C1 segment of cervical spinal cord (tissue), 14 donors: ENCODE data around the gene C3orf18.

ENCODE experiments used
- DNase-seq, 14 donors: peaks; one replicate each; lab custom pipeline; 2025; lab: John Stamatoyannopoulos, UW

The C3orf18 gene

DNA sequence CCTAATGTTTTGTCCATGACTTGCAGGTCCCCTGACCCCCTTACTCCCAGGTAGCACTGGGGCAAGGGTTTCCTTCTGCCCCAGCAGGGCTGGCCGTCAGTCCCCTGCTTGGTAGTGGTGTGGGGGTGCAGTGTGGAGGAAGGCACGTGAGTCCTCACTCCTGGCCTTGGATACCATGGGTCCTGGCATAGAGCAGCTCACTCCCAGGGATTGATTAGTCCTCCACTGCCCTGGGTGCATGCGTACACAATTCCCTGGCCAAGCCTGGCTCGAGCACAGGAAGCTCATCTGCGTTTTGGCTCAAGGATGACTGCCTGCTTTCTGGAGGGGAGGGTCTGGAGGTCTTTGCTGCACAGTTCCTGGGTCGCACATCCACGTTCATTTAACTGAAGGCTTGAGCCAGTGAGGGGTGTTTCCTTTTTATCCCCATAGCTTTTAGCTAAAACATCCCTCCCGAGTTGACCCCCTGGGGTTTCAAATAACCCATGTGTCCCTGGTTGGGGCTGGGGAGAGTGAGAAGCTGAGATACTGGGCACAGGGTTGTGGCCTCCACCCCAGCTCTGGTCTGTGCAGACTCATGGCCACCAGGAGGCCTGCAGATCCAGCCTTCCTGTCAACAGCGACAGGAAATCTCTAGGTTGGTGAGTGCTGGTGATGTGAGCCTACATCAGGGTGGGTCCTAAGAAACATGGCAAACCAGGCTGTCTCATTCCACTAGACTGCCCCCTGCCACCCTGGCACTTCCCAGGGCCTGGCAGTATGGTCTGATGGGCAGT lies 13.3 kb upstream of the C3orf18 start:
- DNase-seq, result no peak

DNA sequence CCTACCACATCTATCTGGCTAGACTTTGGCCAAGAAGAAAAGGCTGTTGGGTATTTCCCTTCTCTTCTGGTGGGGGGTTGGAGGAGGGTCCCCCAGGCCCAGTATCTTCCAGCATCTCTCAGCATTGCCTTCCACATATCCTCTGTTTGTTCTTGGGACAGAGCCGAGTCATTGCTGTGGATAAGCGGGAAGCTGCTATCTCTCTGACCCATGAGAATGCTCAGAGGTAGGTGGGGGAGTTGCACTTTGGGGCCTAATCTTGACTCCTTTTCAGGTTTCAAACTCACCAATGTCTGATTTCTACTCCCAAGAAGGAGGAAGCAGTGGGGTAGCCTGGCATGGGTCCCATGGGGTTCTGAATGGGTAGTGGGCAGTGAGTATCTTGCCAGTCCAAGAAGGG lies 9.8 kb upstream of the C3orf18 start:
- no peak for DNase-seq

DNA sequence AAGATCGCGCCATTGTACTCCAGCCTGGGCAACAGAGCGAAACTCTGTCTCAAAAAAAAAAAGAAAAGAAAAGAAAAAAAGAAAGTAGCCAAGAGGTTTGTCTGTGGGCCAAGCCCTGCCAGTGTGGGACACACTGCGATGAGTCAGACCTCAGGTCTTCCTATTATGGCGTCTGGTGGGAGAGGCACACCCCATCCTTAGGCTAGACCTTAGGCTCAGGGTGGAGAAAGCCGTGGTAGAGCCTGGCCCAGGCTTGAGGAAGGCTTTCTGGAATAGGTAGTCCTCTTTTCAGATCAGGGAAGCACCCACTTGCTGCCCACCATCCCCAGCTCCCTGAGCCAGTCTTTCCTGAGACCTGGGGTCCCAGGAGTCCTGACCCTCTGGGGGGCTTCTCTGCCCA lies 7.8 kb upstream of the C3orf18 start:
- no peak for DNase-seq

DNA sequence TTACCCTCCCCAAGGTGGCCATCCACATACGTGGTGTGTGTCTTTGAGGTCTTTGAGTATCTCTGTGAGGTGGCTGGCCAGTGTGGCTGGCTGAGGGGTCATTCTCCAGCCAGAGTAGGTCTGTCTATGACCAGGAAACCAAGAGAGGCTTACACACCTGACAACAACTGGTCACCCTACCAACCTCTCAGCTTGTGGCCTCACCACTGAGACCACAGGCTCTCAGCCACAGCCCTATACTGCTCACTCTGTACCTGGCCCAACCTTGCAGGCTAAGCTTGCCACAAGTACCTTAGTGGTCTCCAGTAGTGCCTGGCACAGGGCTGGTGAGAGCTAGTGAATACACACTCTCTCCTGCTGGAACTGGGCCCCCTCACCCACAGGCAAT lies 6.9 kb upstream of the C3orf18 start:
- DNase-seq, result no peak

DNA sequence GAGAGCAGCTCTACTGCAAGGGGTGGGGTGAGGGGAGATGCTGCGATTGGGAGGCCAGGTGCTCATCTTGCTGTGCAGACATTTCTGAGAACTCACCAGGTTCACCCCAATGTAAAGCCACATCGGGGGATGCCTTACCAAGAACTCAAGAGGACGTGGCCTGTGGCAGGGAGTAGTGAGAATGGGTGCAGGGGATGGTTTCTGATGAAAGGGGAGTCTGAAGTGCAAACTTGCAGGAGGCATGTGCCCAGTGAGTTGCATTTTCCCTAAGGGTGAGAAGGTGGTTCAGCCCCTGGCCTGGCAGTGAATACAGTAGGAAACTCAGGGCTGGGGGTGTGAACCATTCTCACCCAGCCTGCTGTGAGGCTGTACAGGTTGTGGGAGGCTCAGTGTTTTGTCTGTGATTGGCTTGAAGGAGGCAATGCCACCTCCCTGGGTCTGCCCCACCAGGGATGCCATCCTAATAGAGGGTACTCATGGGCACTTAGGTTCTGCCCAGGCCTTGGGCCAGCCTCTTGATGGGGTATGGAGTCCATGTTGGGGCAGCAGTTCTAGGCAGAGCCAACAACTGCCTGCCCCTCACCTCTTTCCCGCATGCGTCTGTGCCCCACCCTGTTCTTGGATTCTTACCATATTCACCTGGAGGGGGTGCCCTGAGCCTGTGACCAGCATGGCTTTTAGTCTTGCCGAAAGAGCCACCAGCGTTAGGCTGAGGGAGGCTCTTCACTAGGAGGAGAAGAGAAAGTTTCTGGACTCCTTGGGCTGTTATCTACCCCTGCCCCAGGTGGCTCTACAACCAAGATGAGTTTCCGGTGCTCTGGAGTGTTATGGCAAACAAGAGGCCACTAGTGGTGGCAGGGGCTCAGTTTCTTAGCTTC lies 6.3 kb upstream of the C3orf18 start:
- no peak for DNase-seq

DNA sequence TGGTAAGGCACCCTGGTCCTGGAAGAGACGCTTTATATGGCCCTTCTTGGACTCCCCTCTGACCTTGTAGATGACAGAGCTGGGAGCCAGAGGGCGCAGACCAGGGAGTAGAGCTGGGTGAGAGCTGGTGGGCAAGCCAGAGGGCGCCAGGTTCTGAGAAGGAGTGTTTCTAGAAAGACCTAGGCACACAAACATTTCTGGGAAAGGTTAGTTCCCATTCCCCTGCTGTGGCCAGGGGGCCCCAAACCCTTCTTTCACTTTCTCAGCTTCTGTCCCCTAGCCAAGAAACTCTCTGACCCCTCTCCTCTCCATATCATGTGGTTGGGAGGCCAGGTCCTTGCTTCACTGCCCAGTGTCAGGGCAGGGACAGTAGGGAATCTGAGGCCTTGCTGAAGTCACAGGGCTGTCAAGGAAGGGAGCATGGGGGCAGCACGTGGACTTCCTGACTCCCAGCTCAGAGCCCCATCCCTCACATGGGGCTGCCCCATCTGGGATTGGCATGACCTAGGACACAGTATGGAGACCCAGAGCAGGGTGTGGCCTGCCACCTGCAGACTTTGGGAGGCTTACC lies 5.3 kb upstream of the C3orf18 start:
- DNase-seq, result no peak

DNA sequence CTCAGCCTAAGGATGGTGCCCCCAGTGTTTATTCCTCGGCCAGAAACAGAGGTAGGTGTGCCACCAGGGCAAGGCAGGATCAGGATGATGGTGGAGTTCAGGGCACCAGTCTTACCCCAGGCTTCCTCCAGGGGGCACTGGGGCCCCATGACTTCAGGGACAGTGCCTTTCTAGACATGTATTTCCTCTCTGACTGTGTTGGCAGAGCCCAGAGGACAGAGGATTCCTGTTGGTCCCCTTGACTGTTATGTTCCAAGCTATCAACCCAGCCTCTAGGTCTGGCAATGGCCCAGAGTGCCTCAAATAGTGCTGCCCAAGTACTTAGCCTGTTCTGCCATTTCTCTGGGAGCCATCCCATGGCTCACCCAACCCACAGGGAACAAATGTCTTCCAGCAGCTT lies 4.6 kb upstream of the C3orf18 start:
- peak in 12 of 14 donors; percentile 11 to 77 (median 31) for DNase-seq

DNA sequence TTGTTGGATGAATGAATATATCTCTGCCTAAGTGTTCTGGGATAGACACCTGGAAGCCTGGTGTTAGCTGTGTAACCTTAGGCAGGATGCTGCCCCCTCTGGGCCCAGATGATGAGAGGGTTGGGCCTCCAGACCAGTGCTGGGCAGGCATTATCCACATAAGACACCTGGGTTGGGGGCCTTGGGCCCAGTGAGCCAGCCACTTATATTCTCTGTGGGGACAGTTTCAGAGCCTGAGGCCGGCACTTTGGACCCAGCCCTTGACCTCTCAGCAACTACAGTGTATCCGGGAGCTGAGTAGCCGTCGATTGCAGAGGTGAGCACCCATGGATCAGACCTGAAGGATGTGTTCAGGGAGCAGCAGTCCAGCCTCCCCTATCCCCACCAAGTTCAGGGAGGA lies 3.9 kb upstream of the C3orf18 start:
- no peak for DNase-seq

DNA sequence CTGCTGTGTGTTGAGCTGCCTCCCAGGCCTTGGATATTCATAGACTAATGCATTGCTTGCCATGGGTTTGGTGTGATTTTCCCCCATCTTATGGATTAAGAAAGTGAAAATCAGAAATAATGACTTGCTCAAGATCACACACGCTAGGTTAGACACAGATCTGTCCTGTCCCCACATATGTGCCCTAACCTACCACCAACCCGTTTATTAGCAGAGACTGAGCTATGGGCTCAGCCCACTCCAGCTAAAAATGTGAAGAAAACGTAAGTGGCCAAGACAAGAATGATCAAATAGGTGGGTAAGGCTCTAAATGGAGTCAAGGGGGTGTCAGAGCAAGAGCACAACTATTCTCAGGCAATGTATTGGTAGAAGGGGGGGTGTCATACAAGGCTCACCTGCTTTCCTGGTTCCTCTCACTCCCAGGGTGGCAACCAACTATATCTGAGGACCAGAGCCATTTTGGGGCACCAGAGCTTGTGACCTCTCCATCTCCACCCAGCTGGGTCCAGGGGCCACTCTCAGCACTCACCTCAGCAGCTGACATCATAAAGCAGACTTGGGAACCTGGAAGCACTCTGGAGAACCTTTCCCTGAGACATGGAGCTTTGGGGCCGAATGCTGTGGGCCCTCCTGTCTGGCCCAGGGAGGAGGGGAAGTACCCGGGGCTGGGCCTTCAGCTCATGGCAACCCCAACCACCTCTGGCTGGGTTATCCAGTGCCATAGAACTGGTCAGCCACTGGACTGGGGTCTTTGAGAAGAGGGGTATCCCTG lies 3.1 kb upstream of the C3orf18 start:
- no peak for DNase-seq

DNA sequence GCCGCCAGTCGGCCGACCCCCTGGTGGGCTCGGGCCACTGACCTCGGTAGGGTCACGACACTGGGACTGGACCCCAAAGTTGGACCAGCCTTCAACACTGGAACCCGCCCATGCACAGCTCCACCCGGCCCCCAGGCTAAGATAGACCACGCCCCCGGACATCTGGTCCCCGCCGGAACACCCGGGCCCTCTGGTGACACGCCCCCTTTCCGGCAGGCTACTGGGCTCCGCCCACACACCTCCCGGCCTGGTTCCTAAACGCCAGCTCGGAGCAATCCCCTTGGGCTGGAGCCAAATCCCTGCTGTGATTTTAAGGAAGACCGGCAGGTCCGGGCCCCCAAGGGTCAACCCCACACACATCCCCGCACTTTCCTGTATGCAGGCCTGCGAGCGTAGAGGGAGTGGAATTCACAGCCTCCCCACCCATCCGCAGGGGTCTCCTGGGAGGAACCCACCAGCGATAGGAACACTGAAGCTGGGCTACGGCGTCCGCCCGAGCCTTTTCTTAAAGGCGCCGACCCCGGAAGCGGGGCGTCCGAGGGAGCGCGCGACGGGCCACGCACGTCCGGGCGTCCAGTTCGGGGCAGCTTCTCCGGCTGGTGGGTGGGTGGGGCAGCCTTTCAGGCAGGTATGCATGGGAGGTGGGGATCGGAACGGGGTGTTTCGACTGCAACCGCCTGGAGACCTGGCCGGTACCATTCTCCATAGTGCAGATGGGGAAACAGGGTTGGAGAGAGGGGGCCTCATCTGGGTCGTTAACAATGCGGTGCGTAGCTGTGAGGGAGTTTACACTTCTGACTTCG lies 1.6 kb upstream of the C3orf18 start, which contains the start of gene HEMK1:
TSS of gene HEMK1 (plus strand) at position 576 of the 803 bp plus-strand sequence. CDS start 1,583 bp downstream, outside the sequence.
- DNase-seq, result peak; percentile 84 to 99 (median 96)

DNA sequence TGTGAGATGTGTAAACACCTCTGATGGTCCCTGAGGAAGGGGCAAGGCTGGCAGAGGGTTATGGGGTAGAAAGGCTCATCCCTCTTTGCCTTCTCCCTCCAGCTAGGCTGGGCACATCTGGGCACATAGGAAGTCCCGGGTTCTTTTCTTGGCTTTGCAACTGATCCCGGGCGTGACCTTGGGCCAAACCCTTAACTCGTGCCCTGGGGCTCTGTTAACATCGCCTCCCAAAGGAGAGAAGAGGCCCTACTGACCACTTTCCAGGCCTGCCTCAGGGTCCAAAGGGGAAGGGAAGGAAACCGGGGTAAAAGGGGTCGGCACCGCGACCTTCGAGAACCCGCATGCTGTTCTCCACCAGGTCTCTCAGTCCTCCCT lies 549 bp downstream of the C3orf18 start:
- DNase-seq, result peak in 2 of 14 donors; percentile 37 to 60

DNA sequence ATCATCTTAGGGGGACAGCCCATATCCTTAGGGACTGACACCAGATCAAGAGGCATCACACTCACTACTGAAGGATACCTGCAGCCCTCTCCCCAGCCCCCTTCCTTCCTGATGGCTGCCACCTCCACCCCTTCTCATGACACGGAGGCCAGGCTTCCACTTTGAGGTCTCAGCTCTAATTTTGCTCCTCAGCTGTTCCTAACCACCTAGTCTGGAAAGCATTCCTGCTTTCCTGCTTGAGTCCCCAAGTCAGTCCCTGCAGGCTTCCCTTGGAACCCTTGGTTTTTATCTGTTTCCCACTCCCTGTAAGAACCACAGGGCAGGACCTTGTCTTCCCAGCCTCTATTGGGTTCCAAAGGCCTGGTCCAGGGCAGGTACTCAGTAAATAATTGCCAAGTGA lies 3.2 kb downstream of the C3orf18 start:
- no peak for DNase-seq

DNA sequence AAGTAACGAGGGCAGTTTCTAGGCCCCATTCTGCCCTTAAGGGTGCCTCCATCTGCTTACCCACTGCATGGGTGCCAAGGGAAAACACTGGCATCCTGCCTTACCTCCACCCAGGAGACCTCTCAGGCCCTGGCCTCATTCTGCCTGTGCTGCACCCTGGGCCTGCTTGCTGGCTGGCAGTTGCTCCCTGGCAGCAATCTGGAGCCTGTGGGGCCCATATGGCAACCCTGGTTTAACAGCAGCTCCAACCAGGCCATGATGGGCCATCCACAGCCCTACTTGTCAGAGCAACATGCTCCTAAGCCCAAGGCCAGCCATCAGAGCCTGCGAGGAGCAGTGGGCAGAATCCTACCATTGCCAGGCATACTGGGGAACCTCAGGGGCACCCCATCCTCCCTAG lies 3.7 kb downstream of the C3orf18 start:
- DNase-seq, result peak in 4 of 14 donors; percentile 11 to 97 (median 38)

DNA sequence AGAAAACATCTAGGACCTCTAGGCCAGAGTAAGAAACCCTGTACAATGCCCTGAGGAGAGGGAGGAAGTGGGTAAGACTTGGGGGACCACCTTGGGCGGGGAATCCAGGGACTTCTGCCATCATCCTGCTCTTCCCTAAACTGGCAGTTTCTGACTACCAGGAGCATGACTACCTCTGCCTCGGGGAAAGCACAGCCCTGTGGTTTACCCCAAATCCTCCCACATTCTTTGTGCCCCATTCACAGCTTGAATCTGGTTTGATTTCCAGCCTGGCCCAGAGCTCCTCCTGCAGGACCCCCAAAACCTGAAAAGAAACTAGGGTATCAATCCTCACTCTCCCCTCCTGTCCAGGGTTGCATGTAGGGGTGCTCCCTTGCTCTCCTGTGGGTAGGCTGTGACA lies 4.7 kb downstream of the C3orf18 start:
- DNase-seq, result peak in 1 of 14 donors; percentile 12

DNA sequence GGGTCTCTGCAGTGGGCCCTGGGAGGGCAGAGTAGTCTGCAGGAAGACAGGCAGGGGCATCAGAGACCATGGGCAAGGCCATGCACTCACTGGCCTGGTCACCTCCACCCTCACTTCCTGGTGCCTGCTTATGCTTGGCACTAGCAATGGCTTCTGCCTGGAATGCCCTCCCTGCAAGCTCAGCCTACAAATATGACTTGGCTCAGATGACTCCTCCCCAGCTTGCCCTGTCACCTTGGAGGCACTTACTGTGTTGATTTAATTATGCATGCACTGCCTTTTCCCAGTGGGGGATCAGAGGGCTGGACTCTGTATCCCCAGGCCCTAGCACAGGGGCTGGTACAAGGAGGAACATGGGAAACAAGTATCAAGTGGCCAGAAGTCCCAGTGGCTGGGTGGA lies 7.8 kb downstream of the C3orf18 start:
- no peak for DNase-seq

DNA sequence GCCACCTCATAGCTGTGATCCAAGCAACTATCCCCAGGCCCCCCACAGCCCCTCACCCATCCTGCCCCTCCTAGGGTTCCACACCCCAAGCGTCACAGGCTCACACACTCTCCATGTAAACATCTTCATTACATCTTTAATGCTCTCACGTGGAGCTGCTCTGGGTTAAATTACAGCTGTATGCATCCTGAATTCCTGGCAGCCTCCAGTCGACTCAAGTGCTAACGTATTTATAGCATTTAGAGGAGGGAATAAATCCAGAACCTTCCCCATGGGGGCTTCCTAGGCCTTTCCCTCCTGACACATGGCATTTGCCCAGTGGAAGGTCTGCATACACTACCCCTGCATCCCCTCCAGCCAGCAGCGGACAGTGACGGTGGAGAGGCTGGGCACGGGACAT lies 9.6 kb downstream of the C3orf18 start:
- DNase-seq, result no peak

DNA sequence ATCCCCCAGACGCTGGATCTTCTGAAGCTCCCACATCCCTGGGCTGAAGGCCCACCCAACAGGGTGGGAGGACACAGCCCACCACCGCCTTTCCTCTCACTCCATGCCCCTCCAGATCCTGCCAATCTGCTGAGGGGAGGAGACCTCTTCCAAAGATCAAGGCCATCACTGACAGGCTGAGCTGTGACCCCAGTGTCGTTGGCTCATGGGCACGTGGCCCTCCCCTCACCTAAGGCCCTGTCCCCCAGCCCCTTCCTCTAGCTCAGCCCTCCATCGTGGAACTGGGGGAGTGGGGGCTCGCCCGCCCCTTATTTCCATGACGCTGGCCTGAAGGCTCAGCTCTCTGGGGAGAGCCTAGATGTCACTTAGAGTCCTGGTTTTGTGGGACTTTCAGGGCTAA lies 10.4 kb downstream of the C3orf18 start:
- DNase-seq, result no peak

DNA sequence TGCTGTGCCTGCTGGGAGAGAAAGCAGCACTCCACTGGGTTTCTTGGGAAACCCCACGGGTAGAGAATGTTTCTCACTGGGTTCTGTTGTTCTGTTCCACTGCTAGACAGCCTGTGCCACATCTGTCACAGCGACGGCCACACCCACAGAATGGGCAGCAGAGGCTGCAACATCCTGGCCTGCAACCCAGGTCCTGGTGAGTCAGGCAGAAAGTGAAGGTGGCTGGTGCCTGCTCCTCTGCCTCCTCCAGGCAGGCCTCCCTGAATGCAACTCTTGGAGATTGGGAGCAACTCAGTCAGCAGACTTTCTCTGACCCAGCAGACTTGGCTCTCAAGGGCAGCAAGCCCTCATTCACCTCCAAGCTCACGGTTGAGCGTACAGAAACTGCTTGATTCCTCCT lies 13.0 kb downstream of the C3orf18 start:
- no peak for DNase-seq

DNA sequence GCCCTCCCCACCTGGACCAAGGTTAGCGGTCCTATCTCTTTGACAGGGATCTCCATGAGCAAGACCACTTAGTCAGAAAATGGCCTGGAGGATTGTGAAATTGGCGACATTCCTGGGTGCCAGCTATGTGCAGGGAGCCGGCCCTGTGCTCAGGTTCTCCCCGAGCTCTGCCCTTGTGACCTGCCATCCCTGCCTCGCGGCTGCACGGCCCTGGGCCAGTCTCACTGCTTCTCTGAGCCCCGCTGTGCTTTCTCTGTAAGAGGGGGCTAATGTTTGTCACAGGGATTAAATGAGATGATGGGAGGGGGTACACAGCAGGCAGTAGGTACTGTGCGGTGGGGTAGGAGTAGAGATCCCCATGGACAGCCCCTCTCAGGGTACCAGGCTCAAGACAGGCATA lies 14.9 kb downstream of the C3orf18 start:
- no peak for DNase-seq

DNA sequence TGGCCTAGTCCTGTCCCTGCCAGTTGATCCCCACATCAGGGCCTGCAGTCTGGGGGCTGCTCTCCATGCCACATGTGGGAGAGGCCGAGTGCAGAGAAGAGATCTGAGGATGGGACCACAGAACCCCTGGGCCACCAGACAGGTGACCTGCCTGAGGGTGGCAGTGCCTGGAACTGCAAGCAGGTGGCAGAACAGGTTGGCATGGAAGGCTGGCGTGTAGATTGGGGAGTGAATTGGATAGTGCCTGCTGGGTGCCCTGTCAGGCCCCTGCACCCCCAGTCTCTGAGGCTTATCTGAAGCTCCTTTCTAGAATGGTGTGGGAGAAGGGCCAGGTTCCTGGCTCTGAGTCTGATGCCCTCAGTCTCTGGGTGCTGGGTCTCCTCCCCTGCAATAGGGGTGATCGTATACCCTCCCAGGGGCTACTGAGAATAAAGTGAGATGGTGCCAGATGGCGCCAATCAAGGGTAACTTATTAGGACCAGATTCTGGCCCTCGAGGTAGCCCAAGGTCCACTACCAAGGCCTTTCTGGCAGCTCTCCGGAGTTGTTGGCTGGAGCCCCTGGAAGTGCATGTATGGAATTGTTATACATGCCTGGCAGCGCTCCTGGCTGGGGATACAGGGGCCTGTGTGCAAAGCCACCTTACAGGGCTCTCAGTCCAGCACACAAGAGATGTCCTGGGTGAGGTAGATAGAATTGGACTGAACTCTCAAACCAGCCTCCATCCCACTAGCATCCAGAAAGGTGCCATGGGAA lies 15.7 kb downstream of the C3orf18 start:
- peak in 2 of 14 donors; percentile 35 to 81 for DNase-seq
